ENCODE measurements around the gene NYAP1.

- no peak for TF ChIP-seq CTCF (conservative IDR thresholded peaks at IDR 0.05)
- TF ChIP-seq ZFX (IDR thresholded peaks at IDR 0.05) = no peak
These were observed 5.4 kb downstream of the NYAP1 start for GRCh38 chr7:100489121-100489520.

Measured in C4-2B (cell line).